ENCODE measurements around the gene PPP3CA.
"Not testable (repeated sequence)": the region's sequence is repeated elsewhere in the genome, so short reads cannot be mapped to it uniquely, and the experiment has no call there.

Gene PPP3CA

DNA sequence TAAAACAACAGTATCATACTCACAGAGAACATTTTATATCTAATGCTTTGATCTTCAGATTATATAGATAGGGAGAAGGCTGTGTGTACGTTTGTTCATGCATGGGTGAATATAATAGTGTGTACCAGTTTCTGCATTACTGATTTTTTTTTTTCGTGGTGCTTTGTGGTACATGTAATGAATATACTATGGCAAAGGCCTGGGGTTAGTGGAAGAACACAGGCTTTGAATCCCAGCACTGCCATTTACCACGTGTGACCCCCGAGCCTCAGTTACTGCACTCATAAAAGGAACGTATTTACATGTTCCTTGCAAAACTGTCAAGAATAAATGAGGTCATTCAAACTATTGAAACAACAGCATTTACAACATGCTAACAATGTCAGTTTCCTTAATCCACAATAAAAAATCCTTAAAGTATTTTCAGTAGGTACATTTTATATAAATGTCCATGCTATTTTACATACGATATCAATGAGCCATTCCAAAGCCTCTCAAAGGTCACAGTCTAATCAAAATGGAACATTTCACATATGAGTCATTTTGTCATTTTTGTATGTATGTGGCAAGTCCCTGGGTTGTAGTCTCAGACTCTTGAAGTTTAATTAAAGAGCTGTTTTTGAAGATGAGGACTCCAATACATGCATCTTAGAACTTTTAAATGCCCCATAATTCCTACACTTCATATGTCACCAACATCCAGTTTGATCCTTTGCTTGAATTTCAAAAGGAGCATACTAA lies 242.8 kb downstream of the PPP3CA start:
- in situ Hi-C loops (cut with MboI; ENCODE audit: low sequenced_read_pairs): no loop called here

DNA sequence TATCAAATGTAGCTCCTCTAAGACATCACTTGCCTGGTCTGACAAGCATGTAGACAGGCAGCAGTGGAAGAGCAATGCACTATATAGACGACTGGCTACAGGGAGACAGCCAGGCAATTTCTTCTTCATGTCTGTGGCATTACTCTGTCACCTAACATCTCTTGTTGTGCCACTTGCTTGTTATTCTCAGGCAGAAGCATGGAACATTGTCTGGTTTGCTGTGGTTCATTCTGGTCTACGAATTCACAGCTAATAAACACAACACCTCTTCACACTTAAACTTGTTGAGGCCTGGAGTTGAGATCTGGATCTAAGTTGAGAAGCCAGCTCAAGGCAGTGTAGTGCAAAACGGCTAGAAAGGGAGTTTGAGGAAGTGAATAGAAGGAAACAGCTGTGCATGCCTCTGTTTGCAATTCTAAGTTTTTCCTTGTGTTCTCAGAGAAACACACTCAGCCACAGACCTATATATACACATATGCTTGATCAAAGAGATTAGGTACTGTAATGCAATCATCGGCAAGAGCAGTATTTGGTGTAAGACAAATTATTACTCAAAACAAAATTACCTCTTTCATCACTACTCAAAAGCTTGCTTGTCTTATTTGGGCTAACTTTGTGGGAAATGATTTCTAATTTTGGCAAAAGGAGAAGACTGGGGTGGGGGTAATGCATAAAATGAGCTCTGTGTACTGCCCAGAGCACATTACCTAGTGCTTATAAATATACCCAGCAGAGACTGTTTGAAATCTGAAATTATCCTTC lies 243.8 kb downstream of the PPP3CA start:
- in situ Hi-C loops (cut with MboI; ENCODE audit: low sequenced_read_pairs): no loop called here

DNA sequence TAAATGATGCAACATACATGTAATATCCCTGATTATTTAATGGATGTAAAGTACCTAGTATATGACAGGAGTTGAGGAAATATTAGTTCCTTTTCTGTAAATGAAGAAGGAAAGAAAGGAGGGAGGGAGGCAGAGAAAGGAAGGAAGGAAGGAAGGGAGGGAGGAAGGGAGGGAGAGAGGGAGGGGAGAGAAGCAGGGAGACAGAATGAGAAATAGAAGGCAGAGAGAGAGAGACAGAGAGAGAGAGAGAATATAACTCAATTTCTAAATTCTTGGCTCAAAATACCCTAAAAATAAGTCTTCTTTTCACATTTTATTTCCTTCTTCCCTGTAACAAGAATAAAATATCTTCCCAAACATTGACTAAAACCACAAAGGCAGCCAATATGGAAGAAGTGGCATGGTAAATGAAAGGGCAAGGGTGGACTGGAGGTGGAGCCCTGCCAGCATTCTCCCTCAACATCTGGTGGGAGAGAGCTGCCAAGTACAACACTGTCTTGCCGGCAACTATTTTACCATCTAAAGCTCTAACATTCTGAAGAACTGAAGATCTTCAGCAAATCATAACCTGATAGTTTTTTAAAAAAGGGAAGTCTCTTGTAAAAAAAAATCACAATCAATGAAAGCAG lies 245.1 kb downstream of the PPP3CA start:
- in situ Hi-C loops (cut with MboI; ENCODE audit: low sequenced_read_pairs): no loop called here

DNA sequence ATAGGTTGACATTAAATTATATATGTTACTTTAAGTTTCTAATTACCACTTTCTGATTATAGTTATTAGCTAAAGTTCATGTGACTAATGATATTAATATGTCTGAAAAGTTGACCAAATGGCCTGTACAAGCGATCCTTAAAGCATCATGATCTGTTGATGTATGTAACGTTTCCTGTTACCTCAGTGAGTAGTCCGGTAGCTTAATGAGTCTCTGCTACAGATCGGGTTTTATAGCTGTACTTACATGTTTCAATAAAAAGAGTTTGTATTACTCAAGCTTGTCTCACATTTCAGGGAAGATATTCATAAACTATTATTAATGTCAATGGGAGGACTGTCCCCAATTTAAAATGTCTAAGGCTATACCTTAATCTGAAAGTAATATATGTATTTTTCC lies 246.3 kb downstream of the PPP3CA start:
- in situ Hi-C loops (cut with MboI; ENCODE audit: low sequenced_read_pairs): no loop called here

DNA sequence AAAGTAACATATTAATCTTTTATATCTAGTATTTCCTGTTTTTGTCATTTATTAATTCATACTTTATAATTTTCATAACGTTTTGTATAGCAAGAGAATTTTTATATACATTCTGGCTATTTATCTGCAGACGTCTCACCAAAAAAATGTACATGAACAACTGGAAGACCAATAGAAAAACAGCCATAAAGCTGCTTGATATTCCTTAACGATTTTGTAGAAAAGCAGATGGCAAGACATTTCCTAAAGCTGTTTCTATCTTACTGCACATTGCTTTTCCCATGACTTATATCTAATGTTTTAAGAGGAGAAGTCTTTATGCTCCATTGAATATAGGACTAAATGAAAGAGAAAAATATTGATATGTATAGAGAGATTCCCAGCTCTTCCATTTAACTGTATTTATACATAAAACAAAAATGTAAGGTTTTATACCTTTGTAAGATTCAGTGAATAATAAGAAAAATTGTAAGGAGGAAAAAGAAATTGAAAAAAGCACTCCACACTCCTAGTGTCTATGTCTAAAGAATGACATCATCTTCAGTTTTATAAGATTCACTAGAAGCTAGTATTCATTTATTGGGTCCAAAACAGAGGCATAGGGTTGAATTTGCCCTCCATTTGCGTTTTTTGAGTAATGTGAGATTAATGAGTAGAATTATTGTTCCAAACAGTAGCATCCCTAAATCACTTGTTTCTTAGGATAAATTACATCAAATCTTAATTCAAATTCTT lies 248.5 kb downstream of the PPP3CA start:
- in situ Hi-C loops (cut with MboI; ENCODE audit: low sequenced_read_pairs): no loop called here

DNA sequence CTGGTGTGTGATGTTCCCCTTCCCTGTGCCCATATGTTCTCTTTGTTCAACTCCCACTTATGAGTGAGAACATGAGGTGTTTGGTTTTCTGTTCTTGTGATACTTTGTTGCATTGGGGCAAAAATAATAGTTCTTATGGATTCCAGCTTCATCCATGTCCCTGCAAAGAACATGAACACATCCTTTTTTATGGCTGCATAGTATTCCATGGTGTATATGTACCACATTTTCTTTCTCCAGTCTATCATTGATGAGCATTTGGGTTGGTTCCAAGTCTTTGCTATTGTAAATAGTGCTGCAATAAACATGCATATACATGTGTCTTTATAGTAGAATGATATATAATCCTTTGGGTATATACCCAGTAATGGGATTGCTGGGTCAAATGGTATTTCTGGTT lies 254.7 kb downstream of the PPP3CA start:
- in situ Hi-C loops (cut with MboI; ENCODE audit: low sequenced_read_pairs): not testable (repeated sequence)

DNA sequence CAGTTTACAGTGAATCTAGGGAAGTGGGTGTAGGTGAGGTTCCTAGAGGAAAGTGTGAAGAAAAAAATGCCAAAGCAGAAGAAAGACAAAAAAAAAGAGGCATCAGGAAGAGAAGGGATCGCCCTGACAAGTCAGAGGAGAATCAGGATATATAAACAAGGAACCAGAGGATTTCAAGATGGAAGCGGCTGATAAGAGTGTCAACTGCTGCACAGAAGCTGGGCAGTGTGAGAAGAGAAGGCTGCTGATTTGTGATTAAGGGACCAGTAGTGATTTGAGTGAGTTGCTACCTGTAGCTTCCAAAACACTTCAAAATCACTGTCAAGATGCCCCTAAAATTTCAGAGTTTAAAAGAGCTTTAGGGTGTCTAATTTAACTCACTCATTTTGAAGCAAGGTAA lies 258.2 kb downstream of the PPP3CA start:
- in situ Hi-C loops (cut with MboI; ENCODE audit: low sequenced_read_pairs): no loop called here

DNA sequence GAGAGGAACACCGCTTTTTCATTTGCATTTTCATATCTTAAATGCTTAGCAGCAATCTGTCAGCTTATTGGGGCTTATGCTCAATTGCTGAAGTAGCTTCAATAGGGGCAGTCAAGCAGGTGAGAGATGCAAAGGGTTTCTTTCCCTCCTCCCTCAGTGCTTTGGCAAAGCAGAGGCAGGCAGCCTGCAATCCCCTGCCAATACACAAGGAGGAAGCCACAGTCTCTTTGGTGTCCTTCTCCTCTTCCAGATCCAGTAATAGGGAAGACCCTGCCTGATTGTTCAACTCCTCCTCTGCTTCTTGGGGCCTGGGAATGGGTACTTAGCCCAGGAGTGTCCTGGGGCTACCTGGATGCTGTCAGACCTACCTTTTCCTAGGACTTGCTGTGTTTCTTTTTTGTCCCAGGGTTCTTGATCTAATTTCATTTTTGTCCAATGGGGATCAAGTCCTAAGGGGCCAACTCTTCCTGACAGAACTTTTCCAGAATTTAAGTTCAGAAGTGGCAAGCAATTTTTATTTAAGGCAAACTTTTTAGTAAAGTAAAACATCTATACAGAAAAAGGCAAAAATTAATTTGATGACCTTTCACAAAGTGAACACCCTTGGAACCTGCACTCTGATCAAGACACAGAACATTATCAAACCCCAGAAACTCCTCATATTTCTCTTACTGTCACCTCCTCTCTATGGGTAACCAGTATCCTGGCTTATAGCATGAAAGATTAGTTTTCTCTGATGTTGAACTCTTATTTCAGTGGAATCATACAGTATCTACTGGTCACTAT lies 260.3 kb downstream of the PPP3CA start:
- in situ Hi-C loops (cut with MboI; ENCODE audit: low sequenced_read_pairs): no loop called here

DNA sequence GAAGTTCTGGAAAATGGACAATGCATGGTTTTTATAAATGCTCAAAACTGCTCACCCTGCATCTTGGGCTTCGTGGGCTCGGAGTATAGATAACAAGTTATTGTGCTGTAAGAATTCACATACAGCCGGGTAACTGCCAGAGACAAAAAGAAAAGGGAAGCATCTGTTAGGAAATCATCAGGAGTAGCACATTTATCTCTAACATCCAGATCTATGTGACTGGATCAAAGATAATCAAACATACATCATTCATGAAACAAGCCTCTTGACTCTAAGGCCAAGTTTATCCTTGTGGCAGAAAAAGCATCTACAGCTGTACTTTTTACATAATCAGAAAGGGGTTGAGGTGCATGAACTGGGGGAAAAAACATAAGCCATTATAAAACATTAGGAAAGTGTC lies 264.2 kb downstream of the PPP3CA start:
- in situ Hi-C loops (cut with MboI; ENCODE audit: low sequenced_read_pairs): no loop called here

DNA sequence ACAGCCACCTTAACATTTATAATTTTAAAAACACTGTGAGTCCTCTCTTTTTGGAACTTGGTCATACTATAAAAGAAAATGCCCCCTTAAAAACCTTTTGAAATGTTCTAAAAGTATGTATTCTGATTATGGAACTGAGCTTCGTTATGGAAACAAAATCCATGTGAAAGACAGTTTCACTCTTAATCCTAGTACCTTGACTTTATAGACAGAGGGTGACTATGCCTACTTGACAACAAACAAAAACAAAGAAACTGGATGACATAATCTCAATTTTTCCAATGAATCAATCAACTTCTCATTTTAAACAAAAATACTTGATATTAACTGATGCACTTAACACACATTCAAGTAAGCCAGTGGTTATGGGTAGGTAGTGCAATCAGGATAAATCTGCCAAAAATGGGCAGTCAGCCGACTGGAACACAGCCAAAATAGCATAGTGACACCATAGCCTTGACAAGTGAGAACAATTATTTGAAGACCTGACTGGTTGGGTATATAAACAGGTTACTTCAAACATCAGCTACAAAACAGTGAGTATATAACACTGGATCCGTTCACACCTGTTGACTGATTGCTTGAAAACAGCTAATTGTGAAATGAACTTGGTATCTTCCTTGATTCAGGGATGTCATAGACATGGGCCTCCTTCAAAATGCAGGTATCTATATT lies 265.5 kb downstream of the PPP3CA start:
- in situ Hi-C loops (cut with MboI; ENCODE audit: low sequenced_read_pairs): no loop called here

DNA sequence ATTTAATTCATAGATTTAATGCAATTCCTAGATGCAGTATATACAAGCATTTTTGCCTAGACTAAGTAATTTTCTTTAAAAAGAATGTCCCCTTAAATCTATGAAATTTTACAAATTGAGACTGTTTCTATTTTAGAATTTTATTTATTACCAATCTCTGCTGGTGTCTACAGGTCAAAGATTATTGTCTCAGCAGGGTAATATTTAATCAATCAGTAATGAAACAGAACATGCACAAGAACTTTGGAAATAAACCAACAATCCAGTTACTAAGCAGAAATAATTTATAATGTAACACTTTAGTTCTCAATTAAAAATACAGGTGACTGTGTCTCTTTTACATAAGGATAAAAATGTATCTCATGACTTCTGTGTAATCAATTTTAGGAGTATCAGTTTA lies 266.2 kb downstream of the PPP3CA start:
- in situ Hi-C loops (cut with MboI; ENCODE audit: low sequenced_read_pairs): no loop called here

DNA sequence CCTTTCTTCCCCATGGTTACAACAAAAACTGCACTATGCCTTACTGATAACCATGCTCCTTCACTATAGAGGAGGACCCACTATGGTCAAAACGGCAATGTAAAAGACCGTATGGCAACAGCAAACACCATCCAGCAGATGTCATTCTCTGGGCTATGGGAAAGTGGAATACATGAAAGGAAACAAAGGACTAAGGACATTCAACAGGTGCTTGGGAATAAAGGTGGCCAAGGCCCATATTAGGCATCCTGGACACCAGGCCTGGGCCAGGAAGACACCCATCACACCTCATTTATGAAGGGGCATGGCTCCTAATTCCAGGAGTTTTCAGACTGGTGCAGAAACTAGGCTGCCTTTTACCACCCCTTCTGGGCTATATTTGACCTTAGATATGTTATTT lies 268.4 kb downstream of the PPP3CA start:
- in situ Hi-C loops (cut with MboI; ENCODE audit: low sequenced_read_pairs): no loop called here

DNA sequence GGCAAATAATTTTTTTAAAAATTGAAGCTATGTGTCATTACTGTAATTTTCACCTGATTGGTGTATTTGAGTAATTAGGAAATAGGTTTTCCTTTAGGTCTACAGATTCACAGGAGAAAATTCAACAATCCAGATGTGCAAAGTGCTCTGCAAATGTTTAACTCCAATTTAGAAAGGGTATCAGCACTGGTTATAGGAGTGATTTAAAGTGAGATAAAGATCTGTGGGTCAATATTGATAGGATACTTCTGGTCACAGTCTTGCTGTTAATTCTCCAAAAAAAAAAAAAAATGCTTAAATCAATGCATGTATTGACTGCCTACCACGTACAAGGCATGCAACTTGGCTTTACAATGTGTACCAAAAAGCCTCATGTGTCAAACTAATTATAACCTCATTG lies 271.3 kb downstream of the PPP3CA start:
- in situ Hi-C loops (cut with MboI; ENCODE audit: low sequenced_read_pairs): no loop called here

DNA sequence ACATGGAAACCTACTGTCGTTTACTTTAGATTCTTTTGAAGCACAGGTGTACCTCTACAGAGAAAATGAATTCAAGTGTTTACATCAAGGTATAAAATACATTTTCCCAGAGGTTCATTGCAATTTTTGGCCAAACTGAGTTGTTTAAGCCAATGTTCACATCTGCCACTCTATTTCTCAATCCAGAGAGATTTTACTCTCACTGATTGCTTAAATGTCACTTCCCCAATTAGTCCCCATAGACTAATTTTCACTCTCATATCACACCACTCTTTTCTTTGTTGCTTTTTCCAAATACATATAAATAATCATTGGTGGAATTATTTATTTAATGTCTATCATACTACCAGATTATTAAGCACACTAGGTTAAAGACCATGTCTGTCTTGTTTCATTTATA lies 271.8 kb downstream of the PPP3CA start:
- in situ Hi-C loops (cut with MboI; ENCODE audit: low sequenced_read_pairs): no loop called here

DNA sequence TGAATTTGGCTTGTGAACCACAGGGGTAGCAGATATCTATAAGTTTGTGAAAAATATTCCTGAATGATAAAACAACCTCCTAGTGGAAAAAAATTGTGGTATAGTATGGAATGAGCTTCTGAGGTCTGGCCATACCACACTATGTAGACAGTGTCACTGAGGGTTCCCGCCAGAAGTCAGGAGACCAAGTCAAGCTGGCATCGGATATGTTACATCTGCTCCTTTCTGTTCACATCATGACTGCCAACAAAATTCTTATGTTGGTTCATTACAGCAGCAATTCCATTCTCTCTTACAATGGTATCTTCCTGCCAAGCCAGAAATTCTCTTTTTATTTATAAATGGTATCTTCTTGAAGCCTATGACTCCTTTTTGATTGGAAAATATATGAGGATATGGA lies 273.0 kb downstream of the PPP3CA start:
- in situ Hi-C loops (cut with MboI; ENCODE audit: low sequenced_read_pairs): no loop called here

DNA sequence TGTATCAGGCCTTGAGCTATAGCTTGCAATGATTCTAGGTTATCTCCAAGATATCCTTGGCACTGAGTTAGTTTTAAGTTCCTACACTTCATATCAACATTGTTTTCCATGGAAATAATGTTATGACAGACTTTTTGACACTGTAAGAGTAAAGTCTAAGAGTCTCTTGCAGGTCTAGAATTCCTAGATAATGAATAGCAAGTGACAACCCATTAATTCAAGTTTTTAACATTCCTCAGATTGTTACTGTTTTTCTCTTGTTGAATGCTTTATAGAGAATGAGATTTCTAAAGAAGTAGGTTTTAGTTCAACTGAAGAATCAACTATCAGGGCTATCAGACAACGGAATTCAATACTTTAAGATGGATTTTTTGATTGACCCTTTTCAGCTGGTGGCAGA lies 276.1 kb downstream of the PPP3CA start:
- in situ Hi-C loops (cut with MboI; ENCODE audit: low sequenced_read_pairs): no loop called here

DNA sequence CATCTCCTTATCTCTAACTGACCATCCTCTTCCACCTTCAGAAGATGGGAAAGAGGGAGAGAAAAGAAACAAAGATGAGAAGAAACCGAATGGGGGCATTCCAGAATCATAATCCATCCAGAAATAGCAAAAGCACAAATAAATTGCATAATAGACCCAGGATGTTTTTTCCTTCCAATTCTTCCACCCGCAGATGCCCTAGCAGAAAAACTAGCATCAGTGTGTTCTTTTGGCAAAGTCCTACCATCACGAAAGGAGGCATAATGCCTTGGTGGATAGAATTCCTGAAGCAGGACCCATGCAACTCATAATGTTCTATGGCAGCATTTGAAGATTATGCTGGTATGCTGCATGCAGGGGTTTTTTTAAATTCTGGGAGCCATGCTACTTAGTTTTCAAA lies 279.2 kb downstream of the PPP3CA start:
- in situ Hi-C loops (cut with MboI; ENCODE audit: low sequenced_read_pairs): no loop called here

DNA sequence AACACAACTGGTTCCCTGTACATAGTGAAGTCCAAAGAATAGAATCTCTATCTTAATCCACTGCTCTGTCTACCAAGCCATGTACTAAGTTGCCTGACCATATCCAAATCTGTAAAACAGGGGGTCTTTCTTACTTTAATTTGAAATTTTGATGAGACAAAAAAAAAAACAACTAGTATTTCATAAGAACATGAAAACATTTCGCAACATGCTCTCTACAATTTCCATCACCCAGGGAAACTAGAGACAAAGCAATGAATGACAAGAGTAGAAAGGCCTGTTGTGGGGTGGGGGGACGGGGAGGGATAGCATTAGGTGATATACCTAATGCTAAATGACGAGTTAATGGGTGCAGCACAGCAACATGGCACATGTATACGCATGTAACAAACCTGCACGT lies 279.9 kb downstream of the PPP3CA start:
- in situ Hi-C loops (cut with MboI; ENCODE audit: low sequenced_read_pairs): no loop called here

DNA sequence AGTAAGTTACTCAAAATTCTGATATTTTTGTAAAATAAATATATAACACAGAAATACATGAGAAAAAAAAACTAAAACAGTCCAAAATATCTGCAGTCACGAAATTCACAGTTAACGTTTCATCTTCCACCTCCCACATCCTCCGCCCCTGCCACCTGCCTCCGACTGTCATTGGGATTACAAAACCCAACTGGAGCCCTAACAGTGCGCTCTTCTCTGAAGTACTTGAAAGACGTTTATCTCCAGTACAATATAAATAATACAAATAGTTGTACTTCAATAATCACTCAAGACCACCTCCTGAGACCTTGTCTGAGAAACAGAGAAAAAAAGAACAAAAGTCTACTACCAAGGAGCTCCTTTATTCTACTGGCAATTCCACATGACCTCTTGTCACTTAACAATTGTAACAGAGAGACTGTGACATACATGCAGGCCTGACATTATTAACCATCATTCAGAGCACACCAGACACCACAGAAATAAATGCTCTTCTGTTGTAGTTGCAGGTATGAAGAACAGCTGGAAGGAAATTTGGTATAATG lies 280.6 kb downstream of the PPP3CA start:
- in situ Hi-C loops (cut with MboI; ENCODE audit: low sequenced_read_pairs): no loop called here

DNA sequence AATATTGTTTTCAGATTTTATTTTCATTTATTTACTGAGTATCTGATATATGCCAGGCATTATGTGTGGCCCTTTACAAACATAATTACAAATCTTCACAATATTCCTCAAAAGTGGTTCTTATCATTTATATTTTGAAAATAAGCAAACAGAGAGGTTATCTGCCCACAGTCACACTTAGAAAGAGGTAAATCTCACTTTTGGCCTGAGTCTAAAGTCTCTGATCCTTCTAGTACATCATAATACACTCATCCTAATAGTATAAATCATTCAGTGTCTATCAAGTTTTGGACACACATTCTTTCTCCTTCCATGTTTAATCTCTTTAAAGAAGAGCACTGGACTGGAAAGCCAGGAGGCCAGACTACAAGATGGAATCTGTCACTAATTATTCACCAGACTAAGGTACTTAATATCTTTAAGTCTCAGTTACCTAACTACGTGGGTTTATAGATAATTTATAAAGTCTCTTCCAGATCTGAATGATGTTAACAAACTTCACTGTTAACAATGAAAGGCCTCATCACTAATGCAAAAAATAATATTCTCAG lies 281.3 kb downstream of the PPP3CA start:
- in situ Hi-C loops (cut with MboI; ENCODE audit: low sequenced_read_pairs): no loop called here
